CD4-positive, alpha-beta T cell treated with Interleukin-10 for 1 hour (primary cell): ENCODE data around the gene TBX5.

Source experiments
- DNase-seq: peaks from one replicate; pipeline ENCODE4 v3.0.0-alpha.2; 2020

Gene TBX5

DNA sequence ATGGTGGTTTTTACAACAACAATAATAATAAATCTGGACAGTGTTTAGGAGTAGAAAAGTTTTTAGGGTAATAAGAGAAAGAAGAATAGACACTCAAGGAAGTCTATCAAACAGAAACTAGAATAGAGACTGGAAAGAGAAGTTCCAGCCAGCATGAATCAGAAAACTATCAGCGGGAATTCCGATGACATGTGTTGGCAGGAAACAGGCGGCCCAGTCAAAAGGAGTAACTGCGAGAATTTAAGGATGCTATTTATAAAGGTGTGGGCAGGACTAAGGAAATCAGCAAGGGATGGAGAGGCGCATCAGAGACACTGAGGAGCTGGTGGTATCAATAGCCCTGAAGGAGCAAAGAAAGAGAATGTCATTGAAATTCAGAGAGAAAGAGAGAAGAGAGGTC is 89.9 kb downstream of the TBX5 start:
- no peak for DNase-seq

DNA sequence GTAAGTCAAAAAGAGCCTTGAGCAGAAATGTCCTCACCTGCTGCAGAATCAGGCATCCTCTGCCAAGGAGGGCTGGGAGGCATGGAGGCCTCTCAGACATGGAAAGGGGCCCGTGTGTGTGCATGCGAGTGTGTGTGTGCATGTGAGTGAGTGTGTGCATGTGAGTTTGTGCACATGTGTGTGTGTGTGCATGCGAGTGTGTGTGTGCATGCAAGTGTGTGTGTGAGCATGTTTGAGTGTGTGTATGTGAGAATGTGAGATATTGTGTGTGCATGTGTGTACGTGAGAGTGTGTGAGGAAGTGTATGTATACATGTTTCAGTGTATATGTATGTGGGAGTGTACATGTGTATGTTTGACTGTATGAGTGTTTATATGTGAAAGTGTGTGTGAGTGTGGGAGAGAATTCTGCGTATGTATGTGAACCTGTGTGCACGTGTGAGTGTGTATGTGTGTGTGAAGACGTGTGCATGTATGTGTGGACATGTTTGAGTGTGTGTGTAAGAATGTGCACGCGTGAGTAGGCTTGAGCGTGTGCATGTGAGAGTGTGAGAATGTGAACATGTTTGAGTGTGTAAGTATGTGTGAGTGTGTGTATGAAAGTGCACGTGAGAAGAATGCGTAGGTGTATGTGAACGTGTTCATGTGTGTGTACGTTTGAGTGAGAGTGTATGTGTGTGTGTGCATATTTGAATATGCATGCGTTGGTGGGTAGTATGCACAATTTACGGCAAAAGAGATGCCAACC is 90.8 kb downstream of the TBX5 start:
- no peak for DNase-seq

DNA sequence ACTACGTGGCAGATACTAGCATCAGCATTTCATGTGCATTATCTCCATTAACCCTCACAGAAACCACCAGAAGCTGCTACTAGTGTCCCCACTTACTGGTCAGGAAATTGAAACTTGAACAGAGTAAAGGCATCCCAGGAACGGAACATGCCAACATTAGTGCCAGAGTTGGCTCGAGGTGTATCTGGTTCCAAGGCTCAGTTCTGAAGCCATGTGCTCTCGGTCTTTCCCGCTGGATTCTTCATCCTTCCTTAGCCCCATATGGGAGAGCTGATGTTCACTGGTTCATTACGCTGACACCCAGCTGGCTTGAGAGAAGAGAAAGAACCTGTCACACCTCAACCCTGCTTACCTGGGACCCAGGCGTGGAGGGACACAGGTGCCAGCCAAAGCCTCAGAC is 91.5 kb downstream of the TBX5 start:
- no peak for DNase-seq

DNA sequence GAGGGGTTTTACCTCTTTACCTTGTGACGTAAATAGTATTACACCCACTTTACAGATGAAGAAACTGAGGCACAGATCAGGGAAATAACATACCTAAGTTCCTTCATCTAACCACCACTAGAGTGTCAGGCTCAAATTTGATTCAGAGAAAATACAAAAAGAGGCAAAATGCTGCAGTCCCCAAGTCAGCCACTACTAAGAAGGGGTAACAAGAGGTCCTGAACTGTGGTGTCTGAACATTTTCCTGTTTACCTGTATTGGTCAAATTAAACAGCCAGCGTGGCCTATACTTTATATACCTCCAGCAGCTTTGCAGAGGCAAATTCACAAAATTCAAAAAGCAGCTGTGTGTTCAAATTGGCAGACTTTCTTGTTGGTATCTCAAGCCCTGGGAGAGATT is 92.0 kb downstream of the TBX5 start:
- no peak for DNase-seq

DNA sequence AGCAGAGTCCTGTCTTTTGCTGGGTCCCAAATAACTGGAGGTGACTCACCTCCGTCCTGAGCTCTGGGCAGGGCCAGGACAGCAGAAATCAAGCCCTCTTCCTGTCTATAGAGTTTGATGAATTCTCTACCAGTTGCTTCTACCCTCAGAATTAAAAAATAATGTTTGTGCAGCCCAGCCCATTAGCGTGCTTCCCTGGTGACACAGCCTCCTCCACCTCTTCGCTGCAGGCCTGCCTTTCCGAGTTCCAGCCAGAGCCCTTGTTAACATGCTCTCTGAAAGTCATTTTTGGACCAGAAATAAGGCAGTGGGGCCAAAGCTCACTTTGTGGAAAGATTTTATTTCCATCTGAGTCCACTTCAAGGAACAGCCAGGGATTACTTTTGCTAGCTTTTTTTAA is 94.0 kb downstream of the TBX5 start:
- no peak for DNase-seq

DNA sequence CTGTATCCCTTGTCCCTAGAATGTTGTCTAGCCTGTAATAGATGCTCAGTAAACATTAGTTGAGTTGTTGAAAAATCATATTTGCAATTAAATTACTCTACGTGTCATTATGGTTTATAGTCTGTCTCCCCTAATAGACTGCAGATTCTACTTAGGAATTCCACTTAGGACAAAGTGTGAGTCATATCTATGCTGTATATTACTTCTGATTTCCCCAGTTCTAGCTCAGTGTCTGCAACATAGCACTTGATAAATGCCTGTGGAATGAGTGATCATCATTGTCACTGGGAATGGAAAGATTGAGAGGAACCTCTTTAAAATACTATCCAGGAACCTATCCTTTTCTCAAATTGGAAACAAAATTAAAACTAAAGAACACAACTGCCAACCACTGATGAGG is 99.3 kb downstream of the TBX5 start:
- no peak for DNase-seq

DNA sequence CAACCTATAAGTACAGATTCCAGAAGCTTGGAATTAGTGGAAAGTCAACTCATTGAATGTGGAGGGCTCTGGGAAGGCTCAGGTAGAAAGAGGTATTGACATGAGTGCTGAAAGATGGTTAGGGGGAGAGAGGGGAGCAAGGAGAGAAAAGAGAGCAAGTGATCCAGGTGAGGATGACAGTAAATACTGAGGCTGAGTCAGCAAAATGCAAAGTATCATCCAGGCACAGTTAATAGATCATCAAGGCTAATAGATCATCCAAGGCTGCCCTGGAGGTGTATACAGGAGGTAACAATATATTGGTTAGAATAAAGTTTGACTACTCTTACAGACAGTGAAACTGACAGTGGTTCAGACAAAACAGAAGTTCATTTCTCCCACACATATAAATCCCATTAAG is 100.5 kb downstream of the TBX5 start:
- no peak for DNase-seq
